AG10803 (cell line): Measurements from ENCODE around the gene PAN2.
A peak's percentile ranks its signal among the peaks of the same experiment; 100 is the strongest.
"Not testable (repeated sequence)": the region's sequence is repeated elsewhere in the genome, so short reads cannot be mapped to it uniquely, and the experiment has no call there.

ENCODE experiments used
- DNase-seq: peaks from one replicate; pipeline ENCODE4 v3.0.0; 2010; ENCODE audit warnings: low read depth
- H3K4me3 ChIP-seq: 2 replicates; pipeline ENCODE4 v1.5.1; 2011; ENCODE audit warnings: mild to moderate bottlenecking, low read length, control low read depth
- CTCF ChIP-seq: conservative IDR thresholded peaks from 2 replicates; pipeline ENCODE4 v1.5.1; 2011; ENCODE audit warnings: mild to moderate bottlenecking, low read length, control low read depth, inconsistent platforms

The PAN2 gene

GRCh38 chr12:56358836-56359532 lies 25.2 kb upstream of the PAN2 start:
- DNase-seq: peak; percentile 90
- H3K4me3 ChIP-seq: peak overlapping the region; percentile 99
- TF ChIP-seq CTCF: no peak

- DNase-seq: no peak
- no peak for TF ChIP-seq CTCF
- no peak overlapping the region for H3K4me3 ChIP-seq
Observed at GRCh38 chr12:56351325-56351724, 17.5 kb upstream of the PAN2 start.

- TF ChIP-seq CTCF: no peak
- no peak for DNase-seq
- no peak overlapping the region for H3K4me3 ChIP-seq
Observed at GRCh38 chr12:56350662-56351061, 16.9 kb upstream of the PAN2 start.

- H3K4me3 ChIP-seq: no peak overlapping the region
- DNase-seq: no peak
- TF ChIP-seq CTCF: no peak
Observed at GRCh38 chr12:56348776-56349175, 15.0 kb upstream of the PAN2 start.

GRCh38 chr12:56347255-56347654 lies 13.5 kb upstream of the PAN2 start:
- not testable (repeated sequence) for H3K4me3 ChIP-seq, DNase-seq

GRCh38 chr12:56346675-56347074 lies 12.9 kb upstream of the PAN2 start:
- no peak for DNase-seq

GRCh38 chr12:56342290-56342689 lies 8.5 kb upstream of the PAN2 start:
- H3K4me3 ChIP-seq, DNase-seq: not testable (repeated sequence)

More at GRCh38 chr12:56346675-56347074, 12.9 kb upstream of the PAN2 start:
- TF ChIP-seq CTCF: no peak
- H3K4me3 ChIP-seq: no peak overlapping the region

- no peak for DNase-seq
- TF ChIP-seq CTCF: no peak
- no peak overlapping the region for H3K4me3 ChIP-seq
Observed at GRCh38 chr12:56341616-56342015, 7.8 kb upstream of the PAN2 start.
